ENCODE measurements around the gene SLC18B1.

DNA sequence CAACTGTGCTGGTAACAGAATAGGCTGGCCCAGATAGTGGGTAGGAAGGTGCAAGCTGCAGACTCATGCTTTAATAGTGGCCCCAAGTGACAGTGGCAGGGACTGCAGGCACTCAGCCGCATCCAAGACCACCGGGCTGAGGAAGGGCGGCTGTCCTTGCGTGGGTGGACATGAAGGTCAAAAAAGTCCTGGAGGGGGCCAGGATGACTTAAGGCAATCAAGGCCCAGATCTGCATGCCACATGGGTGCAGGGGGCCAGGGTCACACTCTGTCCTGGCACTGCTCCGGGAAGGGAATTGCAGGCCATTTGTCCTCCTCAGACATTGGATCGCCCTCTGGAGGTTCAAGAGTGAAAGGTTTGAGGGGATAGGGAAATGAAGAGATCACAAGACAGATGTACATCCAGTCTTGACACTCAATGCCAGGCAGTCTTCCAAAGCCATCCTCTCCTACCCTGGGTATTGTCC, 30.4 kb downstream of the SLC18B1 start:
- TF ChIP-seq, protein P1, sequence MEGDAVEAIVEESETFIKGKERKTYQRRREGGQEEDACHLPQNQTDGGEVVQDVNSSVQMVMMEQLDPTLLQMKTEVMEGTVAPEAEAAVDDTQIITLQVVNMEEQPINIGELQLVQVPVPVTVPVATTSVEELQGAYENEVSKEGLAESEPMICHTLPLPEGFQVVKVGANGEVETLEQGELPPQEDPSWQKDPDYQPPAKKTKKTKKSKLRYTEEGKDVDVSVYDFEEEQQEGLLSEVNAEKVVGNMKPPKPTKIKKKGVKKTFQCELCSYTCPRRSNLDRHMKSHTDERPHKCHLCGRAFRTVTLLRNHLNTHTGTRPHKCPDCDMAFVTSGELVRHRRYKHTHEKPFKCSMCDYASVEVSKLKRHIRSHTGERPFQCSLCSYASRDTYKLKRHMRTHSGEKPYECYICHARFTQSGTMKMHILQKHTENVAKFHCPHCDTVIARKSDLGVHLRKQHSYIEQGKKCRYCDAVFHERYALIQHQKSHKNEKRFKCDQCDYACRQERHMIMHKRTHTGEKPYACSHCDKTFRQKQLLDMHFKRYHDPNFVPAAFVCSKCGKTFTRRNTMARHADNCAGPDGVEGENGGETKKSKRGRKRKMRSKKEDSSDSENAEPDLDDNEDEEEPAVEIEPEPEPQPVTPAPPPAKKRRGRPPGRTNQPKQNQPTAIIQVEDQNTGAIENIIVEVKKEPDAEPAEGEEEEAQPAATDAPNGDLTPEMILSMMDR (IDR thresholded peaks at IDR 0.05; ENCODE audit: low read depth, low read length), result peak; percentile 76
- no peak for TF ChIP-seq EZH2phosphoT487 (IDR thresholded peaks at IDR 0.05; ENCODE audit: low read depth)

Measured in OCI-LY3 (cell line).